K562 treated with DMSO at 1 percent for 4 hours (cell line): Measurements from ENCODE around the gene GPR83. TPM values are rescaled to one million over a fixed set of nuclear protein-coding genes. Genes with fewer than 3 reads are reported as not detected.

Experiments
- total RNA-seq: library from RNA; unstranded; fragments of 300-600 nt; gene quantifications from 2 replicates; pipeline ENCODE4 v1.2.3, GENCODE V29; 2022; ENCODE audit not compliant: insufficient read depth

GPR83 gene
- 0.44 and 0.69 TPM in 2 replicates for total RNA-seq

DNA sequence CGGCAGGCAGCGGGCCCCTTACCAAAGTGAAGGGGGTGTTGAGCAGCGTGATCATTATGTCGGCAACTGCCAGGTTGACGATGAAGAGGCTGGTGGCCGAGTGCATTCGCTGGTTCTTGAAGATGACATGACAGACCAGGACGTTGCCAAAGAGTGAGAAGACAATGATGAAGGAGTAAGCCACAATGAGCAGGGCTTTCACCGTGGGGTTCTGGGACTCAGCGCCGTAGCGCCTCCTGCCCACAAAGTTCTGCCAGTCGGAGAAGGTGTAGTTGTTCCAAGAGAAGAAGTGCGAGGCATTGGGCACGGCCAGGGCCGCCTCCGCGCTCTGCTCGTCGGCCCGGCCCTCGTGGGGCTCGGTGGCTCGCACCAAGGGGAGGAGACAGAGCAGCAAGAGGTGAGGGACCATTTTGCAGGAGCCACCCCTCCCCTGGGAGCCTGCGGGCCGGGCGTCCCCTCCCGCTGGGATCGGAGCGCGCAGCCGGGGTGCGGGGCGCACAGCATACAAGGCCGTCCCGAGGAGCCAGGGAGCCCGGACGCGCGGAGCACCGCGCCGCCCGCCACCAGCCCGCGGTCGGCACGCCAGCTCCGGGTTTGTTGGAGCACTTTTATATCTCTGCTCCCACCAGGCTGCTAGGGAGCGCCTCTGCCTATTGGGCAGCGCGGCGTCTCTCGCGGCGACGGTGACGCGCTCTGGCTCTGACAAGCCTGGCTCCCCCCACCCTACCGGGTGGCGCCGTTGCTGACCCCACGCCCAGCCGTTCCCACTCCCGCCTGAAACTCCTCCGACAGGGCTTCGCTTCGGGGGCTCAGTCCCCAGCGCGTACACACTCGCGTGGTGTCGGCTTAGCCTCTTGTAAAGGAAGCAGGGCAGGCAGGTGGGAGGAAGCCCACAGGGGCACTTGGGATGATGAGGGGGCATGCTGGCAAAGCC, at the start of gene GPR83:
TSS of gene GPR83 (minus strand) at position 581 of the 934 bp plus-strand sequence. CDS start at position 409, 172 bp downstream.

Other genes with a start within 250 kb of the GPR83 start
- not detected in 2 replicates for gene IZUMO1R, start 96.8 kb downstream of the GPR83 start, total RNA-seq
- gene MRE11, start 92.4 kb upstream of the GPR83 start, total RNA-seq = 8.6 and 8.8 TPM in 2 replicates
- 13.4 and 18.1 TPM in 2 replicates for gene ANKRD49, start 92.6 kb upstream of the GPR83 start, total RNA-seq
- not detected in 2 replicates for gene C11orf97, start 111.0 kb upstream of the GPR83 start, total RNA-seq
- gene FUT4, start 142.5 kb upstream of the GPR83 start, total RNA-seq = 3.0 and 3.3 TPM in 2 replicates
- 5.7 and 6.3 TPM in 2 replicates for gene PIWIL4, start 165.9 kb upstream of the GPR83 start, total RNA-seq